GM12872 (cell line): ENCODE data around the gene ZAP70.

Experiments used
- TF ChIP-seq, protein P1 (sequence below): IDR thresholded peaks from 3 replicates; pipeline ENCODE4 v1.5.1; 2011; ENCODE audit warnings: low read depth, mild to moderate bottlenecking, low read length, moderate library complexity; ENCODE audit not compliant: insufficient read depth

Gene ZAP70

GRCh38 chr2:97723156-97724072, 10.0 kb downstream of the ZAP70 start:
- TF ChIP-seq, protein P1, sequence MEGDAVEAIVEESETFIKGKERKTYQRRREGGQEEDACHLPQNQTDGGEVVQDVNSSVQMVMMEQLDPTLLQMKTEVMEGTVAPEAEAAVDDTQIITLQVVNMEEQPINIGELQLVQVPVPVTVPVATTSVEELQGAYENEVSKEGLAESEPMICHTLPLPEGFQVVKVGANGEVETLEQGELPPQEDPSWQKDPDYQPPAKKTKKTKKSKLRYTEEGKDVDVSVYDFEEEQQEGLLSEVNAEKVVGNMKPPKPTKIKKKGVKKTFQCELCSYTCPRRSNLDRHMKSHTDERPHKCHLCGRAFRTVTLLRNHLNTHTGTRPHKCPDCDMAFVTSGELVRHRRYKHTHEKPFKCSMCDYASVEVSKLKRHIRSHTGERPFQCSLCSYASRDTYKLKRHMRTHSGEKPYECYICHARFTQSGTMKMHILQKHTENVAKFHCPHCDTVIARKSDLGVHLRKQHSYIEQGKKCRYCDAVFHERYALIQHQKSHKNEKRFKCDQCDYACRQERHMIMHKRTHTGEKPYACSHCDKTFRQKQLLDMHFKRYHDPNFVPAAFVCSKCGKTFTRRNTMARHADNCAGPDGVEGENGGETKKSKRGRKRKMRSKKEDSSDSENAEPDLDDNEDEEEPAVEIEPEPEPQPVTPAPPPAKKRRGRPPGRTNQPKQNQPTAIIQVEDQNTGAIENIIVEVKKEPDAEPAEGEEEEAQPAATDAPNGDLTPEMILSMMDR = no peak

DNA sequence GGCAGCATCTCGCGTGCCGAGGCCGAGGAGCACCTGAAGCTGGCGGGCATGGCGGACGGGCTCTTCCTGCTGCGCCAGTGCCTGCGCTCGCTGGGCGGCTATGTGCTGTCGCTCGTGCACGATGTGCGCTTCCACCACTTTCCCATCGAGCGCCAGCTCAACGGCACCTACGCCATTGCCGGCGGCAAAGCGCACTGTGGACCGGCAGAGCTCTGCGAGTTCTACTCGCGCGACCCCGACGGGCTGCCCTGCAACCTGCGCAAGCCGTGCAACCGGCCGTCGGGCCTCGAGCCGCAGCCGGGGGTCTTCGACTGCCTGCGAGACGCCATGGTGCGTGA, 10.7 kb downstream of the ZAP70 start:
- TF ChIP-seq, protein P1 = no peak

DNA sequence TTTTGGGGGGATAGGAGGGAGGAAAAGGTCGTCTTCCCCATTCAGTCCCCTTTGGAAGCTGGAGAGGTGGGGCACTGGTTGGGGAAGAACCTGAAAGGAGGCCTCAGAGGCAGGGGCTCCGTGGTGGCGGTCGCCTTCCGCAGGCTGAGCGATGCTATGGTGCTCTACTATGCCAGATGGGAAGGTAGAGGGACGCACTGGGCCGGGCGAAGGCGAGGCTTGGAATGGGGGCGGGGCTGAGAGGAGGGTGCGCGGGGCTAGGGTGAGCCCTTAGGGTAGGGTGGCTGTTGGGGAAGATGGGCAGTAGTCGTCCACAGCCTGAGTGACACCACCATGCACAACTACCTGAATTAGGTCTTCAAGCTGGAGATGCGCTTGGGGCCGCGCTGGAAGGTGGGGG, 11.1 kb downstream of the ZAP70 start:
- TF ChIP-seq, protein P1 = no peak

- TF ChIP-seq, protein P1 = no peak
Measured at GRCh38 chr2:97724946-97725688, 11.7 kb downstream of the ZAP70 start.

GRCh38 chr2:97726261-97727064, 13.1 kb downstream of the ZAP70 start:
- TF ChIP-seq, protein P1 = no peak

DNA sequence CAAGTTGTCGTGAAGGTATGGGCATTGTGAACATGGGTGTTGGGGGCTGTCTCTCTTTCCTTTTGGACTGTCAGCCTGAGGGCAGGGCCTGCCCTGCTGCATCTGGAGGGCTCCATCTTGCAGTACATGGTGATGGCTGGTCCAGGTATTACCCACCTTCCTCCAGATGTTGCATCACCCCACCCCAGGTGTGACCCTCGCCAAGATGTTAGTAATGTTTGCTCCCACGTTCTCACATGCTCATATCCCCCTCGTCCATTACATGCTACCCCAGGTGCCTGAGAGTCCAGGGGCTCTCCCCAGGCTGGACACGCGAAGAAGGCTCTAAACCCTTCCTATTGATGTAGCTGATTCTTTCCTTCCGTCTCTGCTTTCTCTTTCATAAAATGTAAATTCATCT, 13.9 kb downstream of the ZAP70 start:
- TF ChIP-seq, protein P1 = no peak

- TF ChIP-seq, protein P1 = no peak
Measured at GRCh38 chr2:97728091-97728731, 14.8 kb downstream of the ZAP70 start.
